ENCODE data around the gene OBSCN.

GRCh38 chr1:228387321-228387720 is 179.5 kb downstream of the OBSCN start:
- no peak for TF ChIP-seq CTCF (IDR thresholded peaks at IDR 0.05; ENCODE audit: extremely low read depth in 1 of 2, insufficient read depth in 1 of 2, low read depth in 1 of 2, low read length in 2 of 2)
- no peak for TF ChIP-seq POLR2A (IDR thresholded peaks at IDR 0.05; ENCODE audit: low read depth, low read length)
